SK-N-MC (cell line): Measurements from ENCODE around the gene KCNG2.

Experiments
- DNase-seq: peaks from one replicate; pipeline ENCODE4 v3.0.0-alpha.2; 2011; ENCODE audit warnings: low read depth, low spot score
- H3K27ac ChIP-seq: fragments of 200-600 bp; sonication (generic); 2 replicates; pipeline ENCODE4 v1.5.1; 2016; ENCODE audit warnings: mixed run types
- H3K36me3 ChIP-seq: fragments of 200-600 bp; sonication (generic); 2 replicates; pipeline ENCODE4 v1.6.1; 2017; ENCODE audit warnings: antibody characterized with exemption, low read length, mixed read lengths; ENCODE audit not compliant: insufficient read depth
- H3K4me3 ChIP-seq: fragments of 200-600 bp; sonication (generic); 2 replicates; pipeline ENCODE4 v1.5.1; 2016
- H3K9ac ChIP-seq: fragments of 200-600 bp; sonication (generic); 2 replicates; pipeline ENCODE4 v1.8.0; 2017; ENCODE audit warnings: mixed run types, mixed read lengths; ENCODE audit not compliant: insufficient read length
- H3K9me3 ChIP-seq: fragments of 200-600 bp; sonication (generic); 2 replicates; pipeline ENCODE4 v1.6.1; 2017; ENCODE audit warnings: low read depth, mild to moderate bottlenecking, antibody characterized with exemption, low read length, moderate library complexity, mixed read lengths
- EZH2 ChIP-seq: fragments of 200-600 bp; sonication (generic); IDR thresholded peaks from one replicate; pipeline ENCODE4 v1.6.1; 2017; ENCODE audit warnings: antibody characterized with exemption
- FOXP2 ChIP-seq: optimal IDR thresholded peaks from 2 replicates; pipeline ENCODE3; 2011; ENCODE audit warnings: mild to moderate bottlenecking, moderate library complexity; ENCODE audit not compliant: insufficient read depth; ENCODE audit errors: extremely low read length, control extremely low read depth
- POLR2AphosphoS5 ChIP-seq: IDR thresholded peaks from 2 replicates; pipeline ENCODE4 v1.6.1; 2012; ENCODE audit warnings: mild to moderate bottlenecking, low read depth, low read length, borderline replicate concordance

Gene KCNG2

GRCh38 chr18:79805926-79806487, 8.3 kb downstream of the KCNG2 start:
- no peaks in the 10 kb centered on the region for H3K36me3 ChIP-seq
- no peak overlapping the region for H3K4me3 ChIP-seq
- TF ChIP-seq EZH2: no peak
- no peak for TF ChIP-seq POLR2AphosphoS5
- TF ChIP-seq FOXP2: no peak
- H3K9ac ChIP-seq: no peak overlapping the region
- H3K9me3 ChIP-seq: no peaks in the 10 kb centered on the region
- no peak for DNase-seq
- H3K27ac ChIP-seq: no peak overlapping the region

GRCh38 chr18:79806976-79807841, 9.5 kb downstream of the KCNG2 start:
- Histone ChIP-seq H3K9me3 (no peaks in the 10 kb centered on the region), H3K36me3 (no peaks in the 10 kb centered on the region), H3K27ac (no peak overlapping the region), H3K4me3 (no peak overlapping the region), H3K9ac (no peak overlapping the region)
- no peak for DNase-seq
- no peak for TF ChIP-seq POLR2AphosphoS5
- no peak for TF ChIP-seq EZH2
- no peak for TF ChIP-seq FOXP2

GRCh38 chr18:79809482-79810192, 11.9 kb downstream of the KCNG2 start:
- no peak overlapping the region for H3K9ac ChIP-seq
- TF ChIP-seq FOXP2 (no peak), POLR2AphosphoS5 (no peak), EZH2 (no peak)
- H3K9me3 ChIP-seq: no peaks in the 10 kb centered on the region
- no peak overlapping the region for H3K27ac ChIP-seq
- DNase-seq: no peak
- H3K36me3 ChIP-seq: no peaks in the 10 kb centered on the region
- no peak overlapping the region for H3K4me3 ChIP-seq

- no peaks in the 10 kb centered on the region for H3K9me3 ChIP-seq
- H3K27ac ChIP-seq: no peak overlapping the region
- no peaks in the 10 kb centered on the region for H3K36me3 ChIP-seq
- H3K9ac ChIP-seq: no peak overlapping the region
- H3K4me3 ChIP-seq: no peak overlapping the region
- DNase-seq: no peak
- no peak for TF ChIP-seq EZH2
Measured at GRCh38 chr18:79812052-79812451, 14.3 kb downstream of the KCNG2 start.

GRCh38 chr18:79814373-79814772, 16.6 kb downstream of the KCNG2 start:
- Histone ChIP-seq H3K9me3 (no peaks in the 10 kb centered on the region), H3K9ac (no peak overlapping the region), H3K4me3 (no peak overlapping the region), H3K36me3 (no peaks in the 10 kb centered on the region), H3K27ac (no peak overlapping the region)
- no peak for DNase-seq
- TF ChIP-seq POLR2AphosphoS5 (no peak), EZH2 (no peak), FOXP2 (no peak)

- DNase-seq: no peak
- no peak overlapping the region for H3K4me3 ChIP-seq
- no peak overlapping the region for H3K27ac ChIP-seq
- H3K9ac ChIP-seq: no peak overlapping the region
- no peaks in the 10 kb centered on the region for H3K9me3 ChIP-seq
- no peaks in the 10 kb centered on the region for H3K36me3 ChIP-seq
- TF ChIP-seq EZH2: no peak
- no peak for TF ChIP-seq FOXP2
- no peak for TF ChIP-seq POLR2AphosphoS5
Measured at GRCh38 chr18:79815657-79816056, 17.9 kb downstream of the KCNG2 start.

GRCh38 chr18:79816092-79816491, 18.4 kb downstream of the KCNG2 start:
- Histone ChIP-seq H3K9ac (no peak overlapping the region), H3K9me3 (no peaks in the 10 kb centered on the region), H3K4me3 (no peak overlapping the region), H3K36me3 (no peaks in the 10 kb centered on the region), H3K27ac (no peak overlapping the region)
- no peak for DNase-seq
- TF ChIP-seq FOXP2 (no peak), EZH2 (no peak), POLR2AphosphoS5 (no peak)

GRCh38 chr18:79816981-79817606, 19.4 kb downstream of the KCNG2 start:
- no peaks in the 10 kb centered on the region for H3K9me3 ChIP-seq
- no peak overlapping the region for H3K27ac ChIP-seq
- DNase-seq: no peak
- H3K9ac ChIP-seq: no peak overlapping the region
- TF ChIP-seq EZH2 (no peak), FOXP2 (no peak), POLR2AphosphoS5 (no peak)
- no peaks in the 10 kb centered on the region for H3K36me3 ChIP-seq
- no peak overlapping the region for H3K4me3 ChIP-seq
